GM18858 (cell line): ENCODE measurements around the gene C1QTNF1.

Experiments used
- ATAC-seq: cut with Tn5 transposase; IDR thresholded peaks from one replicate; pipeline ENCODE4 v1.9.1; 2021; ENCODE audit not compliant: unreplicated experiment

C1QTNF1 gene

GRCh38 chr17:79078476-79079190 lies 54.7 kb downstream of the C1QTNF1 start:
- no peak for ATAC-seq

GRCh38 chr17:79079421-79080200 lies 55.6 kb downstream of the C1QTNF1 start:
- no peak for ATAC-seq

- ATAC-seq: no peak
Measured at GRCh38 chr17:79080349-79080748, 56.4 kb downstream of the C1QTNF1 start.

- no peak for ATAC-seq
Measured at GRCh38 chr17:79080761-79081290, 56.9 kb downstream of the C1QTNF1 start.

- ATAC-seq: no peak
Measured at GRCh38 chr17:79081571-79082276, 57.8 kb downstream of the C1QTNF1 start.

- ATAC-seq: no peak
Measured at GRCh38 chr17:79082311-79083190, 58.6 kb downstream of the C1QTNF1 start.

GRCh38 chr17:79083191-79083971 lies 59.4 kb downstream of the C1QTNF1 start:
- ATAC-seq: no peak

- no peak for ATAC-seq
Measured at GRCh38 chr17:79084291-79085153, 60.6 kb downstream of the C1QTNF1 start.

GRCh38 chr17:79085154-79085920 lies 61.4 kb downstream of the C1QTNF1 start:
- no peak for ATAC-seq

GRCh38 chr17:79085921-79086551 lies 62.1 kb downstream of the C1QTNF1 start:
- no peak for ATAC-seq

GRCh38 chr17:79086609-79087427 lies 62.8 kb downstream of the C1QTNF1 start:
- no peak for ATAC-seq

GRCh38 chr17:79087428-79088143 lies 63.6 kb downstream of the C1QTNF1 start:
- ATAC-seq: no peak

GRCh38 chr17:79088247-79088996 lies 64.5 kb downstream of the C1QTNF1 start:
- no peak for ATAC-seq

GRCh38 chr17:79088997-79089328 lies 65.0 kb downstream of the C1QTNF1 start:
- ATAC-seq: no peak

- ATAC-seq: no peak
Measured at GRCh38 chr17:79089720-79090442, 65.9 kb downstream of the C1QTNF1 start.
